IPS-15b (cell line): ENCODE results near the gene DOK6.
"Not testable (repeated sequence)": the region's sequence is repeated elsewhere in the genome, so short reads cannot be mapped to it uniquely, and the experiment has no call there.

Experiments
- H3K27me3 ChIP-seq: one replicate; pipeline ENCODE4 v1.6.1; 2013; ENCODE audit warnings: low read length; ENCODE audit not compliant: control insufficient read depth, insufficient read depth
- H3K36me3 ChIP-seq: one replicate; pipeline ENCODE4 v1.6.1; 2013; ENCODE audit warnings: low read length; ENCODE audit not compliant: control insufficient read depth, insufficient read depth
- H3K4me1 ChIP-seq: one replicate; pipeline ENCODE4 v1.6.1; 2013; ENCODE audit warnings: mild to moderate bottlenecking, low read length; ENCODE audit not compliant: control insufficient read depth, insufficient read depth
- H3K4me3 ChIP-seq: one replicate; pipeline ENCODE4 v1.5.1; 2013; ENCODE audit warnings: low read depth, low read length
- H3K9ac ChIP-seq: one replicate; pipeline ENCODE4 v1.6.1; 2013; ENCODE audit warnings: low read depth, mild to moderate bottlenecking, low read length
- H3K9me3 ChIP-seq: one replicate; pipeline ENCODE4 v1.6.1; 2013; ENCODE audit warnings: mild to moderate bottlenecking, low read length; ENCODE audit not compliant: control insufficient read depth, insufficient read depth

The DOK6 gene

GRCh38 chr18:69659142-69659651 lies 258.5 kb downstream of the DOK6 start:
- H3K36me3 ChIP-seq: no peaks in the 10 kb centered on the region
- H3K9me3 ChIP-seq: no peaks in the 10 kb centered on the region
- no peak overlapping the region for H3K4me3 ChIP-seq
- no peak overlapping the region for H3K9ac ChIP-seq
- no peaks in the 10 kb centered on the region for H3K27me3 ChIP-seq
- H3K4me1 ChIP-seq: peaks cover 3% of the 10 kb centered on the region

DNA sequence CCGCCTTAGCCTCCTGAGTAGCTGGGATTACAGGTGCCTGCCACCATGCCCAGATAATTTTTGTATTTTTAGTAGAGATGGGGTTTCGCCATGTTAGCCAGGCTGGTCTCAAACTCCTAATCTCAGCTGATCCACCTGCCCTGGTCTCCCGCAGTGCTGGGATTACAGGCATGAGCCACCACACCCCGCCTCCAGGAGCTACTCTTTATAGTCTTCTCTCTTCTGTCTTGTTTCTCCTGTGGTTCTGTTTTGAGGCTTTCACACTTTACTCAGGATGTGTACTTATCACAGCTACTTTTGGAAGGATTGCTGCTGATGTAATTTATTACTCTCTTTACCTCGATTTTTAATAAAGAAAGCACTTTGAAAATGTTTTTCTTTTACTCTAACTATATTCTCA lies 261.4 kb downstream of the DOK6 start:
- H3K27me3 ChIP-seq, H3K36me3 ChIP-seq, H3K9ac ChIP-seq, H3K4me1 ChIP-seq, H3K4me3 ChIP-seq, H3K9me3 ChIP-seq: not testable (repeated sequence)

DNA sequence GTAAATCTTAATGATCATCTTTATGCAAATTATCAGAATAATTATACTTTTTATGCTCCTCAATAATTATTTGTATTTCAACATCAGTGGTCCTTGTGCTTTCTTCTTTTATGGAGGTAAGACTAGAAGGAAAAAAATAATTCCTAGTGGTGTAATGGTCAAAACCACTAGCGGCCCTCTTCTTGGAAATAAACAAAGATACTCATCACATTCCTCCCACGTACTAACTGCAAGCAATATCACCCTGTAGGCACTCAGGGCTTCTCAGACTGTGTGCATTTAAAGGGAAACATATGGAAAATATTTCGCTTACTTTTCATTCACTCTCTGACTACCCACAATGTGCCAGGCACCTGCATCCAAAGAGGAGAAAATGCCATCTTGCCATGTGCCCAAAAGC lies 263.7 kb downstream of the DOK6 start:
- Histone ChIP-seq H3K4me3 (no peak overlapping the region), H3K27me3 (no peaks in the 10 kb centered on the region), H3K36me3 (no peaks in the 10 kb centered on the region), H3K9ac (no peak overlapping the region), H3K9me3 (no peaks in the 10 kb centered on the region), H3K4me1 (peaks cover 3% of the 10 kb centered on the region)

- H3K27me3 ChIP-seq: no peaks in the 10 kb centered on the region
- H3K36me3 ChIP-seq: no peaks in the 10 kb centered on the region
- no peak overlapping the region for H3K9ac ChIP-seq
- H3K4me3 ChIP-seq: no peak overlapping the region
- H3K4me1 ChIP-seq: no peaks in the 10 kb centered on the region
- H3K9me3 ChIP-seq: no peaks in the 10 kb centered on the region
Observed at GRCh38 chr18:69674292-69674877, 273.7 kb downstream of the DOK6 start.

GRCh38 chr18:69674966-69675365 lies 274.3 kb downstream of the DOK6 start:
- Histone ChIP-seq H3K9me3 (no peaks in the 10 kb centered on the region), H3K27me3 (no peaks in the 10 kb centered on the region), H3K4me1 (no peaks in the 10 kb centered on the region), H3K4me3 (no peak overlapping the region), H3K36me3 (no peaks in the 10 kb centered on the region), H3K9ac (no peak overlapping the region)

DNA sequence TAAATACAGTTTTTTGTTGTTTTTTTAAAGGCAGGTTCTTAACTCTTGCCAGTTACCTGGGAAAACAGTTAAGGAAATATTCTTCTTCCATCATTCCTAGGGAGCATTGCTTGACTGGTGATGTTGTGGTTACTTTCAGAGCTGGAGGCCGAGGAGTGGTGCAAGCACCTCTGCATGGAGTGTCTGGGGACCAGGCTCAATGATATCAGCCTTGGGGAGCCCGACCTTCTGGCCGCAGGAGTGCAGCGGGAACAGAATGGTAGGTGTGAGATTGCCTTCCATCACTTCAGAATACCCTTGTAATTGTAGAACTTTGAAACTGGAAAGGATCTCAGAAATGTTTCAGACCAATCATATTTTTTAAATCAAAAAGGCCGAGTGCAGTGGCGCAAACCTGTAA lies 276.9 kb downstream of the DOK6 start:
- no peaks in the 10 kb centered on the region for H3K36me3 ChIP-seq
- H3K9ac ChIP-seq: no peak overlapping the region
- peaks cover 3% of the 10 kb centered on the region for H3K4me1 ChIP-seq
- no peaks in the 10 kb centered on the region for H3K9me3 ChIP-seq
- no peak overlapping the region for H3K4me3 ChIP-seq
- no peaks in the 10 kb centered on the region for H3K27me3 ChIP-seq

DNA sequence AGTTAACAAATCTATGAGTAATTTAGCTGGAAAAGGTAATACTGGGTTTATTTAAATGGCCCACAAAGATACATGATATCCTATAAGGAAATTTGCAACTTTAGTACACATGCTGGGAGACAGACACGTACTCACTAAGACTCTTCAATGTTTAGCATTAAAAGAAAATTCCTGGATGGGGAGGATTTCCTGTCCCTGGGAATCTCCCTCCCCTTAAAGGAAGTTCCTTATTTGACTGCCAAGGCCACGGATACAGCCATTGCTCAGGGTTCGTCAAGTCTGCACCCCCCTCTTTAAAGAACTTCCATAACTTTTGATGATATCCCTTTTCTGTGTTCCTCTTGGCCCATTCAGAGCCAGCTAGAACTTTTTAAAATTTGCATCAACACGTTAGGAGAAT lies 279.4 kb downstream of the DOK6 start:
- H3K27me3 ChIP-seq: no peaks in the 10 kb centered on the region
- no peak overlapping the region for H3K4me3 ChIP-seq
- no peaks in the 10 kb centered on the region for H3K36me3 ChIP-seq
- no peaks in the 10 kb centered on the region for H3K9me3 ChIP-seq
- peaks cover 3% of the 10 kb centered on the region for H3K4me1 ChIP-seq
- no peak overlapping the region for H3K9ac ChIP-seq

- Histone ChIP-seq H3K9me3 (no peaks in the 10 kb centered on the region), H3K4me3 (no peak overlapping the region), H3K27me3 (no peaks in the 10 kb centered on the region), H3K36me3 (no peaks in the 10 kb centered on the region), H3K4me1 (peaks cover 3% of the 10 kb centered on the region), H3K9ac (no peak overlapping the region)
Observed at GRCh38 chr18:69683176-69683575, 282.5 kb downstream of the DOK6 start.

- no peak overlapping the region for H3K9ac ChIP-seq
- H3K36me3 ChIP-seq: no peaks in the 10 kb centered on the region
- peaks cover 3% of the 10 kb centered on the region for H3K4me1 ChIP-seq
- H3K9me3 ChIP-seq: no peaks in the 10 kb centered on the region
- H3K4me3 ChIP-seq: no peak overlapping the region
- no peaks in the 10 kb centered on the region for H3K27me3 ChIP-seq
Observed at GRCh38 chr18:69684789-69685188, 284.1 kb downstream of the DOK6 start.

DNA sequence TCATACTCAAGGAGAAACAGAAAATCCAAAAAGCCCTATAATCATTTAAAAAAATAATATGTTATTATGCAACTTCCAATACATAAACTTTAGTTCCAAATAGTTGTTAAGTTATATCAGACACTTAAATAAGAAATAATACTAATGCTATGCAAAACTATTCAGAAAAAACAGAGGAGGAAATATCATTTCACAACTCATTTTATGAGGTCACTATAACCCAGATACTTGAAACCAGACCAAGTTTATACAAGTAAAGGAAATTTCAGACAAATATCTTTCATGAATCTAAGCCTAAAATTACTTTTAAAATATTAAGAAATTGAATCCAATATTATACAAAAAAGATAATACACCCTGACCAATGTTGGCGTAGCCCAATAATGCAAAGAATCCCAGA lies 286.2 kb downstream of the DOK6 start:
- Histone ChIP-seq H3K27me3 (no peaks in the 10 kb centered on the region), H3K4me1 (peaks cover 3% of the 10 kb centered on the region), H3K36me3 (no peaks in the 10 kb centered on the region), H3K4me3 (no peak overlapping the region), H3K9ac (no peak overlapping the region), H3K9me3 (no peaks in the 10 kb centered on the region)

GRCh38 chr18:69689121-69689759 lies 288.6 kb downstream of the DOK6 start:
- Histone ChIP-seq H3K9me3 (no peaks in the 10 kb centered on the region), H3K27me3 (no peaks in the 10 kb centered on the region), H3K4me3 (no peak overlapping the region), H3K36me3 (no peaks in the 10 kb centered on the region), H3K9ac (no peak overlapping the region), H3K4me1 (no peaks in the 10 kb centered on the region)

DNA sequence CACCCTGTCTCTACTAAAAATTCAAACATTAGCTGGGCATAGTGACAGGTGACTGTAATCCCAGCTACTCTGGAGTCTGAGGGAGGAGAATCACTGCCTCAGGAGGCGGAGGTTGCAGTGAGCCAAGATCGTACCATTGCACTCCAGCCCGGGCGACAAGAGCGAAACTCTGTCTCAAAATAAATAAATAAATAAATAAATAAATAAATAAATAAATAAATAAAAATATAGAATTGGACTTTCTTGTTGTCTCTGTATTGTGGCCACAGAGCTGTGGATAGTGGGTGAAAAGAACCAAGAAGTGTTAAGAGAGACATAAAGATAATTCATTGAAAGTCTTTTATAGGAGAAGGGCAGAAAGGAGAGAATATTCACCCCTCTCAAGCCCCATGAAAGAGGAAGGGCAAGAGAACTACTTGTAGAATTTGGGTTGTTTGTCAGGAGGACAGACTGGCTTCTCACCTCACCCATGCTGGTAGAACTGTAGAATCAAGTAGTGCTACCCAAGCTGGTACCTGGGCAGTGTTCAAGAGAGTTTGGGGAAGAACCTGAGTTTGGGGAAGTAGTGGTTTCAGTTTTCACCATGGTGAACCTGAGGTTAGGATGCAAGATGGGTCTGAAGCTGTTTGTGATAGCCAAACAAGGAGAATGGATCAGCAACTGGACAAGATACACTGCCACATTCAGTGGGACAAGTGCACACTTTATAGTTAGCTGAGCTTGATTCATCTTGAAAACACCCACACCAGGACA lies 290.5 kb downstream of the DOK6 start:
- Histone ChIP-seq H3K4me1 (no peaks in the 10 kb centered on the region), H3K27me3 (no peaks in the 10 kb centered on the region), H3K9ac (no peak overlapping the region), H3K36me3 (no peaks in the 10 kb centered on the region), H3K9me3 (no peaks in the 10 kb centered on the region), H3K4me3 (no peak overlapping the region)
